Omental fat pad (tissue), 4 donors: Measurements from ENCODE around the gene DPF1. TPM values are rescaled to one million over a fixed set of nuclear protein-coding genes. Genes with fewer than 3 reads are reported as not detected.

Experiments used
- ATAC-seq: fragments of 150-250 bp; one replicate; pipeline ENCODE4 v1.9.1; 2016; ENCODE audit warnings: mild to moderate bottlenecking, moderate library complexity; ENCODE audit not compliant: low FRiP score
- DNase-seq: peaks from one replicate; pipeline ENCODE4 v3.0.0-alpha.2; 2019; ENCODE audit warnings: low spot score
- CTCF ChIP-seq, 3 donors: fragments of 450-650 bp; IDR thresholded peaks; one replicate each; pipeline ENCODE4 v1.5.1; 2016 to 2017; ENCODE audit warnings: antibody characterized with exemption in 3 of 3, mild to moderate bottlenecking in 3 of 3, moderate library complexity in 2 of 3
- total RNA-seq, 4 donors: library from RNA; depleted of rRNA; stranded (reverse); fragments of >200 nt; gene quantifications; one replicate each; pipeline ENCODE4 v1.1.0, GENCODE V29; 2016

DPF1 gene
- total RNA-seq, 4 donors from 2014 or later = not detected

GRCh38 chr19:38250428-38250820 lies 26.4 kb upstream of the DPF1 start:
- ATAC-seq = no peak
- TF ChIP-seq CTCF (IDR thresholded peaks at IDR 0.05) = no peak

GRCh38 chr19:38248421-38248820 lies 24.4 kb upstream of the DPF1 start:
- no peak for ATAC-seq
- DNase-seq = no peak
- TF ChIP-seq CTCF (IDR thresholded peaks at IDR 0.05) = no peak

More at GRCh38 chr19:38250428-38250820, 26.4 kb upstream of the DPF1 start:
- no peak for DNase-seq

GRCh38 chr19:38247734-38248268 lies 23.8 kb upstream of the DPF1 start:
- no peak for DNase-seq
- ATAC-seq = no peak

GRCh38 chr19:38247126-38247525 lies 23.1 kb upstream of the DPF1 start:
- ATAC-seq (no peak), DNase-seq (no peak)
- no peak for TF ChIP-seq CTCF (IDR thresholded peaks at IDR 0.05)

More at GRCh38 chr19:38247734-38248268, 23.8 kb upstream of the DPF1 start:
- no peak for TF ChIP-seq CTCF (IDR thresholded peaks at IDR 0.05)

GRCh38 chr19:38245826-38246498 lies 21.9 kb upstream of the DPF1 start:
- no peak for TF ChIP-seq CTCF (IDR thresholded peaks at IDR 0.05)
- ATAC-seq (peak; percentile 20), DNase-seq (no peak)

- DNase-seq = no peak
- no peak for ATAC-seq
- no peak for TF ChIP-seq CTCF (IDR thresholded peaks at IDR 0.05)
Measured at GRCh38 chr19:38243279-38243673, 19.3 kb upstream of the DPF1 start.

- ATAC-seq (no peak), DNase-seq (no peak)
- no peak for TF ChIP-seq CTCF (IDR thresholded peaks at IDR 0.05)
Measured at GRCh38 chr19:38239816-38240215, 15.8 kb upstream of the DPF1 start.
